Measurements from ENCODE around the gene IFT20. TPM values are rescaled to one million over a fixed set of nuclear protein-coding genes. Genes with fewer than 3 reads are reported as not detected.

The IFT20 gene
- total RNA-seq, 1 donor from 2014 or later, result 25.9 TPM

DNA sequence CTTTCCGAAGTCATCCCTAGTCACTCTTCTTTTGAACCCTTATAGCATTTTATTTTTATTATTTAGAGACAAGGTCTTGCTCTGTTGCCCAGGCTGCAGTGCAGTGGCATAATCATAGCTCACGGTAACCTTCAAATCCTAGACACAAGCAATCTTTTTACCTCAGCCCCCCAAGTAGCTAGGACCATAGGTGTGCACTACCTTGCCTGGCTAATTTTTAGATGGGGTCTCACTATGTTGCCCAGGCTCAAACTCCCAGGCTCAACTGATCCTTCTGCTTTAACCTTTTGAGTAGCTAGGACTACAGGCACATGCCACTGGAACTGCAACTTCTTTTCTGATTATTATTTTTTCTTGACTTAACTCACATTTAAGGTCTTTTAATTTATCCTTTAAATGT is 49.3 kb downstream of the IFT20 start:
- Mint-ChIP-seq H3K9me3 (no peaks in the 10 kb centered on the region), H3K4me1 (no peaks in the 10 kb centered on the region), H3K4me3 (no peak overlapping the region), H3K27ac (no peak overlapping the region), H3K36me3 (ENCODE audit: low read depth) (no peaks in the 10 kb centered on the region), H3K27me3 (peaks cover 7% of the 10 kb centered on the region)
- ATAC-seq (ENCODE audit: low read depth) (no peak), DNase-seq (no peak)
- intact Hi-C loops (cut with micrococcal nuclease), result no loop called here
- CTCF ChIA-PET, result no interaction called here
- POLR2A ChIA-PET, result no interaction called here
- TF ChIP-seq, protein P1, sequence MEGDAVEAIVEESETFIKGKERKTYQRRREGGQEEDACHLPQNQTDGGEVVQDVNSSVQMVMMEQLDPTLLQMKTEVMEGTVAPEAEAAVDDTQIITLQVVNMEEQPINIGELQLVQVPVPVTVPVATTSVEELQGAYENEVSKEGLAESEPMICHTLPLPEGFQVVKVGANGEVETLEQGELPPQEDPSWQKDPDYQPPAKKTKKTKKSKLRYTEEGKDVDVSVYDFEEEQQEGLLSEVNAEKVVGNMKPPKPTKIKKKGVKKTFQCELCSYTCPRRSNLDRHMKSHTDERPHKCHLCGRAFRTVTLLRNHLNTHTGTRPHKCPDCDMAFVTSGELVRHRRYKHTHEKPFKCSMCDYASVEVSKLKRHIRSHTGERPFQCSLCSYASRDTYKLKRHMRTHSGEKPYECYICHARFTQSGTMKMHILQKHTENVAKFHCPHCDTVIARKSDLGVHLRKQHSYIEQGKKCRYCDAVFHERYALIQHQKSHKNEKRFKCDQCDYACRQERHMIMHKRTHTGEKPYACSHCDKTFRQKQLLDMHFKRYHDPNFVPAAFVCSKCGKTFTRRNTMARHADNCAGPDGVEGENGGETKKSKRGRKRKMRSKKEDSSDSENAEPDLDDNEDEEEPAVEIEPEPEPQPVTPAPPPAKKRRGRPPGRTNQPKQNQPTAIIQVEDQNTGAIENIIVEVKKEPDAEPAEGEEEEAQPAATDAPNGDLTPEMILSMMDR (IDR thresholded peaks at IDR 0.05), result no peak

DNA sequence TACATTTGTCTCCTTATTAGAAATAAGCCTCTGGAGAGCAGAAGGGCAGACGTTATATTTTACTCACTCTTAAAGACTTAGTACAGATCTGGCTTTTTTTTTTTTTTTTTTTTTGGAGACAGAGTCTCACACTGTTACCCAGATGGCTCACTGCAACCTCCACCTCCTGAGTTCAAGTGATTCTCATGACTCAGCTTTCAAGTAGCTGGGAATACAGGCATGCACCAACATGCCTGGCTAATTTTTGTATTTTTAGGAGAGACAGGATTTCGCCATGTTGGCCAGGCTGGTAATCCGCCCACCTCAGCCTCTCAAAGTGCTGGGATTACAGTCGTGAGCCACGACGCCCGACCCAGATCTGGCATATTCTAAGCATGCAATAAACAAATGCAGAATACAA is 52.7 kb downstream of the IFT20 start:
- Mint-ChIP-seq H3K4me3 (no peak overlapping the region), H3K27ac (no peak overlapping the region), H3K27me3 (peaks cover 12% of the 10 kb centered on the region), H3K36me3 (ENCODE audit: low read depth) (no peaks in the 10 kb centered on the region), H3K4me1 (peaks cover 11% of the 10 kb centered on the region), H3K9me3 (no peaks in the 10 kb centered on the region)
- POLR2A ChIA-PET, result no interaction called here
- CTCF ChIA-PET, result no interaction called here
- DNase-seq, result no peak
- intact Hi-C loops (cut with micrococcal nuclease), result no loop called here
- ATAC-seq (ENCODE audit: low read depth), result no peak
- TF ChIP-seq, protein P1 (IDR thresholded peaks at IDR 0.05), result no peak

DNA sequence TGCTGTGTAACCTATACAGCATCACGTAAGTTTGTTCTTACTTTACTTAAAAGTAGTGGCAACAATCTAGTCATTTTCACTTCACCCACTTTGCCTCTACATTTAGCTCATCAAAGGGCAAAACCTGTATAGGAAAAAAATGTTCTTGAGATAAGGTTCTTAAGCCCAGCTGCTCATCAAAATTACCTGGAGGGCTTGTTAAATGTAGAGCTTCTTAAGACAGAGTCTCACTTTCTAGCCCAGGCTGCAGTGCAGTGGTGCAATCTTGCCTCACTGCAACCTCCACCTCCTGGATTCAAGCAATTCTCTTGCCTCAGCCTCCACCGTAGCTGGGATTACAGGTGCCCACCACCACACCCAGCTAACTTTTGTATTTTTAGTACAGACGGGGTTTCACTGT is 54.4 kb downstream of the IFT20 start:
- ChIA-PET POLR2A (no interaction called here), CTCF (no interaction called here)
- intact Hi-C loops (cut with micrococcal nuclease), result no loop called here

DNA sequence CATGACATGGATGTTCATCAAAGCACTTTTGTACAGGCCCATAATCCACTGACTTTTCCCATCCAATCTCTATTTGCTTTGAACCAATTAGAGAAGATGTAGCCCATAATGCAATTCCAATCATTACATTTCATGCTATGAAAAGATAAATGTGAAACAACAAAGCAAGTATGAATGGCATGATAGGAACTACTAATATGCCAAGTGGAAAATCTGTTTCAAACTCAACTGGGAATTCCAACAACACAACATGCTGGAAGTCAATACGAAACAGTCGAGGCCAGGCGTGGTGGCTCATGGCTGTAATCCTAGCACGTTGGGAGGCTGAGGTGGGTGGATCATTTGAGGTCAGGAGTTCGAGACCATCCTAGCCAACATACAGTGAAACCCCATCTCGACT is 55.9 kb downstream of the IFT20 start:
- TF ChIP-seq, protein P1 (IDR thresholded peaks at IDR 0.05), result no peak
- Mint-ChIP-seq H3K27ac (no peak overlapping the region), H3K27me3 (peaks cover 31% of the 10 kb centered on the region), H3K9me3 (no peaks in the 10 kb centered on the region), H3K4me1 (peaks cover 11% of the 10 kb centered on the region), H3K36me3 (ENCODE audit: low read depth) (no peaks in the 10 kb centered on the region), H3K4me3 (no peak overlapping the region)
- ChIA-PET POLR2A (no interaction called here), CTCF (no interaction called here)
- intact Hi-C loops (cut with micrococcal nuclease), result no loop called here
- DNase-seq (no peak), ATAC-seq (ENCODE audit: low read depth) (no peak)

More for the DNA sequence above, 54.4 kb downstream of the IFT20 start:
- DNase-seq (no peak), ATAC-seq (ENCODE audit: low read depth) (no peak)
- TF ChIP-seq, protein P1 (IDR thresholded peaks at IDR 0.05), result no peak
- H3K27me3 Mint-ChIP-seq, result peaks cover 20% of the 10 kb centered on the region
- no peaks in the 10 kb centered on the region for H3K9me3 Mint-ChIP-seq
- peaks cover 11% of the 10 kb centered on the region for H3K4me1 Mint-ChIP-seq
- H3K36me3 Mint-ChIP-seq (ENCODE audit: low read depth), result no peaks in the 10 kb centered on the region
- no peak overlapping the region for H3K4me3 Mint-ChIP-seq
- H3K27ac Mint-ChIP-seq, result no peak overlapping the region

Other genes with a start within 250 kb of the IFT20 start
- gene TMEM97, start 16.3 kb downstream of the IFT20 start, total RNA-seq, result 16.1 and 17.6 TPM in 2 replicates
- gene TNFAIP1, start 289 bp upstream of the IFT20 start, total RNA-seq, result 16.3 and 18.9 TPM in 2 replicates
- gene POLDIP2, start 22.1 kb upstream of the IFT20 start, total RNA-seq, result 60.5 and 65.2 TPM in 2 replicates
- not detected in 2 replicates for gene SEBOX, start 29.7 kb upstream of the IFT20 start, total RNA-seq
- gene VTN, start 34.8 kb upstream of the IFT20 start, total RNA-seq, result 0.18 TPM in 1 of 2 replicates, not detected in the other
- 15.0 and 19.9 TPM in 2 replicates for gene SARM1, start 36.2 kb upstream of the IFT20 start, total RNA-seq
- gene SLC46A1, start 70.7 kb upstream of the IFT20 start, total RNA-seq, result 1.5 and 2.1 TPM in 2 replicates
- not detected in 2 replicates for gene SLC13A2, start 138.2 kb upstream of the IFT20 start, total RNA-seq
- gene FOXN1, start 170.9 kb upstream of the IFT20 start, total RNA-seq, result not detected in 2 replicates
- gene UNC119, start 217.2 kb upstream of the IFT20 start, total RNA-seq, result 426 and 437 TPM in 2 replicates
- 86.4 and 92.2 TPM in 2 replicates for gene PIGS, start 236.1 kb upstream of the IFT20 start, total RNA-seq
- gene ALDOC, start 241.4 kb upstream of the IFT20 start, total RNA-seq, result 73.4 and 75.0 TPM in 2 replicates

Data from activated B cell treated with CpG ODN at 0.5 μM for 24 hours (primary cell).